Neural crest cell (in vitro differentiated cells): ENCODE data around the gene LPCAT3. TPM values are rescaled to one million over a fixed set of nuclear protein-coding genes. Genes with fewer than 3 reads are reported as not detected.
A peak's percentile ranks its signal among the peaks of the same experiment; 100 is the strongest.

Experiments
- DNase-seq: peaks from one replicate; pipeline ENCODE4 v3.0.0; 2021; ENCODE audit warnings: low read depth, mixed read lengths, low spot score
- H3K27ac Mint-ChIP-seq: one replicate; pipeline ENCODE4 v1.8.0; 2021; ENCODE audit warnings: mild to moderate bottlenecking, mixed read lengths; ENCODE audit not compliant: unreplicated experiment
- H3K27me3 Mint-ChIP-seq: 2 replicates; pipeline ENCODE4 v1.8.0; 2021; ENCODE audit warnings: low read depth, mild to moderate bottlenecking, mixed read lengths
- H3K36me3 Mint-ChIP-seq: 2 replicates; pipeline ENCODE4 v1.8.0; 2021; ENCODE audit warnings: low read depth, mild to moderate bottlenecking, mixed read lengths
- H3K4me1 Mint-ChIP-seq: 2 replicates; pipeline ENCODE4 v1.8.0; 2021; ENCODE audit warnings: mixed read lengths
- H3K4me3 Mint-ChIP-seq: one replicate; pipeline ENCODE4 v1.8.0; 2021; ENCODE audit warnings: mild to moderate bottlenecking, mixed read lengths
- H3K9me3 Mint-ChIP-seq: 2 replicates; pipeline ENCODE4 v1.8.0; 2021; ENCODE audit warnings: mixed read lengths
- total RNA-seq: library from RNA; stranded (reverse); gene quantifications from 2 replicates; pipeline ENCODE4 v1.2.1, GENCODE V29; 2021
- TF ChIP-seq, protein P1 (sequence below): fragments of 200-600 bp; sonication (generic); conservative IDR thresholded peaks from 2 replicates; pipeline ENCODE4 v1.5.0; 2021; ENCODE audit warnings: antibody characterized with exemption, mild to moderate bottlenecking

LPCAT3 gene
- total RNA-seq, 1 donor from 2014 or later = 32.8 TPM

GRCh38 chr12:6942331-6942665 is 76.0 kb downstream of the LPCAT3 start:
- H3K4me3 Mint-ChIP-seq = peak overlapping the region; percentile 82
- peak overlapping the region; percentile 96 for H3K27ac Mint-ChIP-seq
- peaks cover 29% of the 10 kb centered on the region for H3K27me3 Mint-ChIP-seq
- DNase-seq = no peak
- no peaks in the 10 kb centered on the region for H3K9me3 Mint-ChIP-seq
- peaks cover 10% of the 10 kb centered on the region for H3K36me3 Mint-ChIP-seq
- peaks cover 50% of the 10 kb centered on the region for H3K4me1 Mint-ChIP-seq
- TF ChIP-seq, protein P1, sequence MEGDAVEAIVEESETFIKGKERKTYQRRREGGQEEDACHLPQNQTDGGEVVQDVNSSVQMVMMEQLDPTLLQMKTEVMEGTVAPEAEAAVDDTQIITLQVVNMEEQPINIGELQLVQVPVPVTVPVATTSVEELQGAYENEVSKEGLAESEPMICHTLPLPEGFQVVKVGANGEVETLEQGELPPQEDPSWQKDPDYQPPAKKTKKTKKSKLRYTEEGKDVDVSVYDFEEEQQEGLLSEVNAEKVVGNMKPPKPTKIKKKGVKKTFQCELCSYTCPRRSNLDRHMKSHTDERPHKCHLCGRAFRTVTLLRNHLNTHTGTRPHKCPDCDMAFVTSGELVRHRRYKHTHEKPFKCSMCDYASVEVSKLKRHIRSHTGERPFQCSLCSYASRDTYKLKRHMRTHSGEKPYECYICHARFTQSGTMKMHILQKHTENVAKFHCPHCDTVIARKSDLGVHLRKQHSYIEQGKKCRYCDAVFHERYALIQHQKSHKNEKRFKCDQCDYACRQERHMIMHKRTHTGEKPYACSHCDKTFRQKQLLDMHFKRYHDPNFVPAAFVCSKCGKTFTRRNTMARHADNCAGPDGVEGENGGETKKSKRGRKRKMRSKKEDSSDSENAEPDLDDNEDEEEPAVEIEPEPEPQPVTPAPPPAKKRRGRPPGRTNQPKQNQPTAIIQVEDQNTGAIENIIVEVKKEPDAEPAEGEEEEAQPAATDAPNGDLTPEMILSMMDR = no peak

DNA sequence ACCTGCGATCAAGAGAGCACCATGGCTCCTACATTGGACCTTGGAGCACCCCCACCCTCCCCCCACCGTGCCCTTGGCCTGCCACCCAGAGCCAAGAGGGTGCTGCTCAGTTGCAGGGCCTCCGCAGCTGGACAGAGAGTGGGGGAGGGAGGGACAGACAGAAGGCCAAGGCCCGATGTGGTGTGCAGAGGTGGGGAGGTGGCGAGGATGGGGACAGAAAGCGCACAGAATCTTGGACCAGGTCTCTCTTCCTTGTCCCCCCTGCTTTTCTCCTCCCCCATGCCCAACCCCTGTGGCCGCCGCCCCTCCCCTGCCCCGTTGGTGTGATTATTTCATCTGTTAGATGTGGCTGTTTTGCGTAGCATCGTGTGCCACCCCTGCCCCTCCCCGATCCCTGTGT is 76.5 kb downstream of the LPCAT3 start:
- Mint-ChIP-seq H3K9me3 (no peaks in the 10 kb centered on the region), H3K4me3 (peak overlapping the region; percentile 74), H3K4me1 (peaks cover 46% of the 10 kb centered on the region), H3K36me3 (peaks cover 7% of the 10 kb centered on the region), H3K27me3 (peaks cover 26% of the 10 kb centered on the region), H3K27ac (no peak overlapping the region)
- no peak for DNase-seq
- TF ChIP-seq, protein P1 = no peak

DNA sequence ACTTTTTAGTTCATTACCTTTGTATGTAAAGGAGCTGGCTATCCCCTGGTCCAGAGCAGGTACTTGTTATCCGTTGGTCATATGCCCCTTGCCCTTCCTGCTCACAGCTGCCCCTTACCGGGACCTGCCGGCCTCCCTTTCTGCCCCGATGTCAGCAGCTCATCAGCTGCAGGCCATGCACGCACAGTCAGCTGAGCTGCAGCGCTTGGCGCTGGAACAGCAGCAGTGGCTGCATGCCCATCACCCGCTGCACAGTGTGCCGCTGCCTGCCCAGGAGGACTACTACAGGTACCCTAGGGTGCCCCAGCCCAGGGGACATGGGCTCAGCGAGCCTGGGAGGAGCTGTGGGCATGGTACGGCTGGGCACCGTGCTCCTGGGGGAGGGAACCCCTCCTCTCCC is 77.0 kb downstream of the LPCAT3 start:
- peak overlapping the region; percentile 74 for H3K4me3 Mint-ChIP-seq
- TF ChIP-seq, protein P1 = no peak
- H3K36me3 Mint-ChIP-seq = peaks cover 6% of the 10 kb centered on the region
- H3K9me3 Mint-ChIP-seq = no peaks in the 10 kb centered on the region
- H3K4me1 Mint-ChIP-seq = peaks cover 48% of the 10 kb centered on the region
- DNase-seq = no peak
- peaks cover 25% of the 10 kb centered on the region for H3K27me3 Mint-ChIP-seq
- peak overlapping the region; percentile 13 for H3K27ac Mint-ChIP-seq

- TF ChIP-seq, protein P1 = no peak
- Mint-ChIP-seq H3K27me3 (peaks cover 23% of the 10 kb centered on the region), H3K27ac (peak overlapping the region; percentile 91), H3K4me3 (peak overlapping the region; percentile 80), H3K36me3 (peaks cover 15% of the 10 kb centered on the region), H3K9me3 (no peaks in the 10 kb centered on the region), H3K4me1 (peaks cover 41% of the 10 kb centered on the region)
- no peak for DNase-seq
Measured at GRCh38 chr12:6939191-6939540, 79.1 kb downstream of the LPCAT3 start.

GRCh38 chr12:6938353-6939190 is 79.7 kb downstream of the LPCAT3 start:
- no peak for DNase-seq
- Mint-ChIP-seq H3K27me3 (peaks cover 18% of the 10 kb centered on the region), H3K4me3 (peak overlapping the region; percentile 87), H3K4me1 (peaks cover 37% of the 10 kb centered on the region), H3K36me3 (peaks cover 19% of the 10 kb centered on the region), H3K27ac (peak overlapping the region; percentile 96), H3K9me3 (no peaks in the 10 kb centered on the region)
- TF ChIP-seq, protein P1 = no peak
